HFF-Myc (cell line): ENCODE measurements around the gene EID3.

Experiments
- DNase-seq: peaks from one replicate; pipeline ENCODE4 v3.0.0-alpha.2; 2011; ENCODE audit warnings: low read depth; ENCODE audit errors: extremely low read depth
- H3K4me3 ChIP-seq: replicated peaks from 2 replicates; pipeline ENCODE4 v1.5.1; 2011; ENCODE audit warnings: low read depth, mild to moderate bottlenecking, control low read depth, low read length
- TF ChIP-seq, protein P1 (sequence below): IDR thresholded peaks from 2 replicates; pipeline ENCODE4 v1.5.1; 2012; ENCODE audit warnings: mild to moderate bottlenecking, low read depth, low read length, control low read depth; ENCODE audit errors: missing control alignments

The EID3 gene

DNA sequence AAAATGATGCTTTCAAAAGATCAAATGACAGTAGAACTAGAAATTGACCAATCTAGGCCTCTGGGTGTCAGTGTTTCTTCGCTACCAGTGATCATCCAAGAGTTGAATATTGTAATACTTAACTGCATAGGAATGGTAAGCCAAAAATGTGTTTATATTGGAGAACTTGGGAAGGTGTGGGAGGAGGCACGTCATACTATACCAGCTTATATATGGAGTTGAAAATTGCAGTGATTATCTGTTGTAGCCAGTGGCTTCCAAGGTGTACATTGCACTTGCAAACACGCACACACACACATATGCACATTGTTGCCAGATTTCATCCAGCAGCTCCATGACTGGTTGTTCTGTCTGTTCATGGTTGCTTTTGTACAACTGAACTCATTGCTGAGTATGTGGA, 36.1 kb downstream of the EID3 start:
- no peak overlapping the region for H3K4me3 ChIP-seq
- no peak for DNase-seq
- TF ChIP-seq, protein P1, sequence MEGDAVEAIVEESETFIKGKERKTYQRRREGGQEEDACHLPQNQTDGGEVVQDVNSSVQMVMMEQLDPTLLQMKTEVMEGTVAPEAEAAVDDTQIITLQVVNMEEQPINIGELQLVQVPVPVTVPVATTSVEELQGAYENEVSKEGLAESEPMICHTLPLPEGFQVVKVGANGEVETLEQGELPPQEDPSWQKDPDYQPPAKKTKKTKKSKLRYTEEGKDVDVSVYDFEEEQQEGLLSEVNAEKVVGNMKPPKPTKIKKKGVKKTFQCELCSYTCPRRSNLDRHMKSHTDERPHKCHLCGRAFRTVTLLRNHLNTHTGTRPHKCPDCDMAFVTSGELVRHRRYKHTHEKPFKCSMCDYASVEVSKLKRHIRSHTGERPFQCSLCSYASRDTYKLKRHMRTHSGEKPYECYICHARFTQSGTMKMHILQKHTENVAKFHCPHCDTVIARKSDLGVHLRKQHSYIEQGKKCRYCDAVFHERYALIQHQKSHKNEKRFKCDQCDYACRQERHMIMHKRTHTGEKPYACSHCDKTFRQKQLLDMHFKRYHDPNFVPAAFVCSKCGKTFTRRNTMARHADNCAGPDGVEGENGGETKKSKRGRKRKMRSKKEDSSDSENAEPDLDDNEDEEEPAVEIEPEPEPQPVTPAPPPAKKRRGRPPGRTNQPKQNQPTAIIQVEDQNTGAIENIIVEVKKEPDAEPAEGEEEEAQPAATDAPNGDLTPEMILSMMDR: no peak

DNA sequence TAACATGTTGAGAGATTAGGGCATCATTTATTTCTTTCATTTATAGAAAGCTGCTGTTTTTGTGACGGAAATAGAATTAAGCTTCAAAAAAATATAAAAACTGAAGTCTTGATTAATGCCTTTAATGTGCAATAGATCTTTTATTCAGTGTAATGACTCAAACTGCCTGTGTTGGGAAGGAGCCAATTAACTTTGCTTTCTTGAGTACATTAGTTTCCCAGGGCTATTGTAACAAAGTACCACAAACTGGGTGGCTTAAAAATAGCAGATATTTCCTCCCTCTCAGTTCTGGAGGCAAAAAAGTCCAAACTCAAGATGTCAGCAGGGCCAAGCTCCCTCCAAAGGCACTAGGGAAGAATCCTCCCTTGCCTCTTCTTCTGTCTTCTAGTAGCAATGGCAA, 36.6 kb downstream of the EID3 start:
- no peak overlapping the region for H3K4me3 ChIP-seq
- no peak for DNase-seq
- TF ChIP-seq, protein P1: no peak

DNA sequence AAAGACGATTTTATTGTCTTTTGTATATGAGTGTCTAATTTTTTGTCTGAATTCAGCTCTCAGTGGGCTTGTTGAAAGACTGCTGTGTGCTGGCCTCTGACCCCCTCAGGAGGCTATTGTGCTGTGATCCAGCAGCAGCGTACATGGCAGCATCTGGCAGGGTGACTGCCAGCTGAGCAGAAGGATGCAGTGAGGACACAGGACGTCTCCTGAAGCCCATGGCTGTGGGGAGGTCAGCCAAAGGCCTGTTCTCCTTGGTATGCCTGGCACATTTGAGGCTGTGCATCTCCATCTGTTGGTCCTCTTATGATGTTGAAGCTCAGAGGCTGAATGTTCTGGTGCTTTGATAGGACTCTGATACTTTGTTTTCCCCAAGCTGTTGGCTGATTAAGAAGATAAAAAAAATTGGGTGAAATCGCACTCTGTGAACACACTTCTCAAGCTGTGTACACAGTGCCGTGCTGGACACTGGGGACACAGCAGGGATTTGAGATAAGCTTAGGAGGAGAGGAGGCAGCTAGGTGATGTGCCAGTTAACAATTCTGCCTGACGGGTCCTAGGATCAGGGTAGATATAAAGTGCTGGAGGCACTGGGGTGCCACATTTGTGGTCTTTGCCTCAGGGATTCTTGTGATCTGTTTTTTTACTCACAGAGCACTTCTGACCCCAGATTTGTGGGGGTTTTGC, 37.5 kb downstream of the EID3 start:
- TF ChIP-seq, protein P1: no peak
- H3K4me3 ChIP-seq: no peak overlapping the region
- no peak for DNase-seq

DNA sequence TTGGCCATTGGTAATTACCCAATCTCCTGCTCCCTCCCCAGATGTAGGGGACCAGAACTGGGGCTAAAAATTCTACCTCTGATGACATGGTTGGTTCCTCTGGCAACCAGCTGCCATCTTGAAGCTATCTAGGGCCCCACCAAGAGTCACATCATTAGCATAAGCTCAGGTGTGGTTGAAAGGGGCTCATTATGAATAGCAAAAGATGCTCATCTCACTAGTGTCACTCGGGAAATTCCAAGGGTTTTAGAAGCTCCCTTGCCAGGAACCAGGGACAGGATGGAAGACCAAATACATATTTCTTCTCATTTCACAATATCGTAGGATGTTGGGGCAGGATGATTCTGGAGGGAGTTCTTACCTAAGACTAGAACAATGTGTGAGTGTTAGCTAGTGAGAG, 38.6 kb downstream of the EID3 start:
- TF ChIP-seq, protein P1: no peak
- DNase-seq: no peak
- H3K4me3 ChIP-seq: no peak overlapping the region

DNA sequence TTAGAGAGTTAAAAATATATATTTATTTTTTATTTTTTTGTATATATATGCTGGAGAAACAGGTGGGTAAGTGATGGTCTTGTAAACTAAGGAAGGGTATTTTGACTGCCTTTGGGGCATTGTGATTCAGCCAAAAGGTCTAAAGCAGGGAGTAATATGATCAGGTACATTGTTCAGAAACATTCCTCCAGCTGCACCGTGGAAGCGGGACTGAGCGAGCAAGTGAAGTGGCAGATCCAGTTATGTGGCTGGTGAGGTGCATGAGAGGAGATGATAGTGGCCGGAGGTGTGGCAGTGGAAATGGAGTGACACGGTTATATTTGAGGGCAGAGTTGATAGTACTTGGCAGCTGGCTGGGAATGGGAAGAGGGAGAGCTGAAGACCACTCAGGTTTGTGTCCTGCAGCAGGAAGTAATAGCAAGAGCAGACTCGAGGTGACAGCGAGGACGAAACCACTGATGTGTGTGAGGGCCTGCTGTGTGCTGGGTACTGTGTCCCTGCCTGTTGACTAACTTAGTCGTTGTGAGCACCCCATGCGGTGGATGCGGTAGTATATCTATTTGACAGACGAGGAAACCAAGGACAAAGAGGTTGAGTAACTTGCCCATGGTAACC, 39.2 kb downstream of the EID3 start:
- H3K4me3 ChIP-seq: no peak overlapping the region
- TF ChIP-seq, protein P1: no peak
- no peak for DNase-seq

DNA sequence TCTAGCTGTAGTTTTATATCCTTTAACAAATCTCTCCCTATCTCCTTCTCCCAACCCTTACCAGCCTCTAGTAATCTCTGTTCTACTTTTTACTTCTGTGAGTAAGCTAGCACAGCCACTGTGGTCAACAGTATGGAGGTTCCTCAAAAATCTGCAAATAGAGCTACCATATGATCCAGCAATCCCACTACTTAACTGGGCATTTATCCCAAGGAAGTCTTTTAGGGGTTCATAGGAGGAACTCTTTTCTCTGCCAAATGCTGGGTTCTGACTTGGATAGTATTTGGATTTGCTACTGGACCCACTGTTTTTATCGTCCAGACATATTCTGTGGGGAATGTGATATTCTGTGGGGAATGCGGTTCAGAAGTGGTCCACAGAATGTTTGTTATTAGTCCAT, 41.1 kb downstream of the EID3 start:
- TF ChIP-seq, protein P1: no peak

More for the DNA sequence above, 41.1 kb downstream of the EID3 start:
- no peak for DNase-seq
- no peak overlapping the region for H3K4me3 ChIP-seq
